ENCODE data around the gene SH3YL1. TPM values are rescaled to one million over a fixed set of nuclear protein-coding genes. Genes with fewer than 3 reads are reported as not detected.

Gene SH3YL1
- total and polyA plus RNA-seq, 2 experiments from 2014 or later: 35.6 to 45.8 TPM

DNA sequence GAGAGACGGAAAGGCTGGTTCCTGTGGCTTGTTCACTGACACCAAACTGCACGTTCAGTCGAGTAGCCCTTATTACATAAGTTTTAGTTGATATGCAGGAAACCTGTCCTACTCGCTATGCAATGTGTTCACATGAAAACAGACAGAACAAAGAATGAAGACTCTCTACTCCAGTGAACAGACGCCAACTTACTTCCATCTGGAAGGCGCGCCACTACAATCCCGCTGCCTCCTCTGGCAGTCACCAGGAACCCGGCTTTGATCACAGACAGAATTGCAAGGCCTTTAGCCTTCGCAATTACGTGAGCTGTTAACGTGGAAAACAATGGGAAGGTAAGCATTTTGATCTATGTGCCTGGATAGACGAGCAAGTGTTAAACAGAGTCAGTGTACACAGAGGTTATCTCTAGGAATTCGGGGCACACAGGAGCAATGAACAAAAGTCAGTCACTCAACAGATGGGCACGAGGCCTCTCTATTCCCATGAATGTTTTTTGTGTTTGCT lies 14.2 kb downstream of the SH3YL1 start:
- peaks cover 15% of the 10 kb centered on the region for H3K4me1 Mint-ChIP-seq
- Histone ChIP-seq H3K36me3 (ENCODE audit: insufficient read depth) (0 out of 2 replicates have a peak, but pooled peaks cover 3% of the 10 kb centered on the region), H3K9me2 (ENCODE audit: insufficient read depth) (no peaks in the 10 kb centered on the region), H3K4me2 (no peak overlapping the region), H3K4me3 (no peak overlapping the region), H4K20me1 (replicated peaks; ENCODE audit: insufficient read depth) (no peaks in the 10 kb centered on the region), H3K79me2 (replicated peaks; ENCODE audit: insufficient read depth) (no peaks in the 10 kb centered on the region), H3K27me3 (ENCODE audit: insufficient read depth) (no peaks in the 10 kb centered on the region), H2AFZ (no peak overlapping the region), H3K27ac (ENCODE audit: low read depth) (no peak overlapping the region), H3F3A (replicated peaks; ENCODE audit: low read depth) (no peaks in the 10 kb centered on the region), H3K4me1 (ENCODE audit: insufficient read depth) (peaks cover 4% of the 10 kb centered on the region; the same call in 1 of the 2 replicates)
- H3K9me3 Mint-ChIP-seq: no peaks in the 10 kb centered on the region; the same call in 2 of the 3 replicates
- DNase-seq (ENCODE audit: low spot score) (no peak), ATAC-seq (no peak)
- no peak overlapping the region for H3K4me3 Mint-ChIP-seq
- no peak overlapping the region for H3K27ac Mint-ChIP-seq
- TF ChIP-seq NANOG (IDR thresholded peaks at IDR 0.05; ENCODE audit: borderline replicate concordance) (no peak), CREB1 (CRISPR knock-in tag; IDR thresholded peaks at IDR 0.05; ENCODE audit: low read depth) (no peak), ZNF331 (CRISPR knock-in tag; IDR thresholded peaks at IDR 0.05; ENCODE audit: low read depth) (no peak), EZH2phosphoT487 (IDR thresholded peaks at IDR 0.05; ENCODE audit: unreplicated experiment) (no peak), STAT1 (IDR thresholded peaks at IDR 0.05; ENCODE audit: unreplicated experiment) (no peak), ZNF114 (CRISPR knock-in tag; IDR thresholded peaks at IDR 0.05) (no peak), POLR2AphosphoS5 (IDR thresholded peaks at IDR 0.05; ENCODE audit: low read depth) (no peak), JUNB (IDR thresholded peaks at IDR 0.05; ENCODE audit: unreplicated experiment) (no peak), EZH2 (IDR thresholded peaks at IDR 0.05; ENCODE audit: low read depth, unreplicated experiment) (no peak)
- TF ChIP-seq, protein P1, sequence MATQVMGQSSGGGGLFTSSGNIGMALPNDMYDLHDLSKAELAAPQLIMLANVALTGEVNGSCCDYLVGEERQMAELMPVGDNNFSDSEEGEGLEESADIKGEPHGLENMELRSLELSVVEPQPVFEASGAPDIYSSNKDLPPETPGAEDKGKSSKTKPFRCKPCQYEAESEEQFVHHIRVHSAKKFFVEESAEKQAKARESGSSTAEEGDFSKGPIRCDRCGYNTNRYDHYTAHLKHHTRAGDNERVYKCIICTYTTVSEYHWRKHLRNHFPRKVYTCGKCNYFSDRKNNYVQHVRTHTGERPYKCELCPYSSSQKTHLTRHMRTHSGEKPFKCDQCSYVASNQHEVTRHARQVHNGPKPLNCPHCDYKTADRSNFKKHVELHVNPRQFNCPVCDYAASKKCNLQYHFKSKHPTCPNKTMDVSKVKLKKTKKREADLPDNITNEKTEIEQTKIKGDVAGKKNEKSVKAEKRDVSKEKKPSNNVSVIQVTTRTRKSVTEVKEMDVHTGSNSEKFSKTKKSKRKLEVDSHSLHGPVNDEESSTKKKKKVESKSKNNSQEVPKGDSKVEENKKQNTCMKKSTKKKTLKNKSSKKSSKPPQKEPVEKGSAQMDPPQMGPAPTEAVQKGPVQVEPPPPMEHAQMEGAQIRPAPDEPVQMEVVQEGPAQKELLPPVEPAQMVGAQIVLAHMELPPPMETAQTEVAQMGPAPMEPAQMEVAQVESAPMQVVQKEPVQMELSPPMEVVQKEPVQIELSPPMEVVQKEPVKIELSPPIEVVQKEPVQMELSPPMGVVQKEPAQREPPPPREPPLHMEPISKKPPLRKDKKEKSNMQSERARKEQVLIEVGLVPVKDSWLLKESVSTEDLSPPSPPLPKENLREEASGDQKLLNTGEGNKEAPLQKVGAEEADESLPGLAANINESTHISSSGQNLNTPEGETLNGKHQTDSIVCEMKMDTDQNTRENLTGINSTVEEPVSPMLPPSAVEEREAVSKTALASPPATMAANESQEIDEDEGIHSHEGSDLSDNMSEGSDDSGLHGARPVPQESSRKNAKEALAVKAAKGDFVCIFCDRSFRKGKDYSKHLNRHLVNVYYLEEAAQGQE (IDR thresholded peaks at IDR 0.05; ENCODE audit: unreplicated experiment): no peak
- TF ChIP-seq, protein P2, sequence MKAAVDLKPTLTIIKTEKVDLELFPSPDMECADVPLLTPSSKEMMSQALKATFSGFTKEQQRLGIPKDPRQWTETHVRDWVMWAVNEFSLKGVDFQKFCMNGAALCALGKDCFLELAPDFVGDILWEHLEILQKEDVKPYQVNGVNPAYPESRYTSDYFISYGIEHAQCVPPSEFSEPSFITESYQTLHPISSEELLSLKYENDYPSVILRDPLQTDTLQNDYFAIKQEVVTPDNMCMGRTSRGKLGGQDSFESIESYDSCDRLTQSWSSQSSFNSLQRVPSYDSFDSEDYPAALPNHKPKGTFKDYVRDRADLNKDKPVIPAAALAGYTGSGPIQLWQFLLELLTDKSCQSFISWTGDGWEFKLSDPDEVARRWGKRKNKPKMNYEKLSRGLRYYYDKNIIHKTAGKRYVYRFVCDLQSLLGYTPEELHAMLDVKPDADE (IDR thresholded peaks at IDR 0.05): no peak
- TF ChIP-seq, protein P3, sequence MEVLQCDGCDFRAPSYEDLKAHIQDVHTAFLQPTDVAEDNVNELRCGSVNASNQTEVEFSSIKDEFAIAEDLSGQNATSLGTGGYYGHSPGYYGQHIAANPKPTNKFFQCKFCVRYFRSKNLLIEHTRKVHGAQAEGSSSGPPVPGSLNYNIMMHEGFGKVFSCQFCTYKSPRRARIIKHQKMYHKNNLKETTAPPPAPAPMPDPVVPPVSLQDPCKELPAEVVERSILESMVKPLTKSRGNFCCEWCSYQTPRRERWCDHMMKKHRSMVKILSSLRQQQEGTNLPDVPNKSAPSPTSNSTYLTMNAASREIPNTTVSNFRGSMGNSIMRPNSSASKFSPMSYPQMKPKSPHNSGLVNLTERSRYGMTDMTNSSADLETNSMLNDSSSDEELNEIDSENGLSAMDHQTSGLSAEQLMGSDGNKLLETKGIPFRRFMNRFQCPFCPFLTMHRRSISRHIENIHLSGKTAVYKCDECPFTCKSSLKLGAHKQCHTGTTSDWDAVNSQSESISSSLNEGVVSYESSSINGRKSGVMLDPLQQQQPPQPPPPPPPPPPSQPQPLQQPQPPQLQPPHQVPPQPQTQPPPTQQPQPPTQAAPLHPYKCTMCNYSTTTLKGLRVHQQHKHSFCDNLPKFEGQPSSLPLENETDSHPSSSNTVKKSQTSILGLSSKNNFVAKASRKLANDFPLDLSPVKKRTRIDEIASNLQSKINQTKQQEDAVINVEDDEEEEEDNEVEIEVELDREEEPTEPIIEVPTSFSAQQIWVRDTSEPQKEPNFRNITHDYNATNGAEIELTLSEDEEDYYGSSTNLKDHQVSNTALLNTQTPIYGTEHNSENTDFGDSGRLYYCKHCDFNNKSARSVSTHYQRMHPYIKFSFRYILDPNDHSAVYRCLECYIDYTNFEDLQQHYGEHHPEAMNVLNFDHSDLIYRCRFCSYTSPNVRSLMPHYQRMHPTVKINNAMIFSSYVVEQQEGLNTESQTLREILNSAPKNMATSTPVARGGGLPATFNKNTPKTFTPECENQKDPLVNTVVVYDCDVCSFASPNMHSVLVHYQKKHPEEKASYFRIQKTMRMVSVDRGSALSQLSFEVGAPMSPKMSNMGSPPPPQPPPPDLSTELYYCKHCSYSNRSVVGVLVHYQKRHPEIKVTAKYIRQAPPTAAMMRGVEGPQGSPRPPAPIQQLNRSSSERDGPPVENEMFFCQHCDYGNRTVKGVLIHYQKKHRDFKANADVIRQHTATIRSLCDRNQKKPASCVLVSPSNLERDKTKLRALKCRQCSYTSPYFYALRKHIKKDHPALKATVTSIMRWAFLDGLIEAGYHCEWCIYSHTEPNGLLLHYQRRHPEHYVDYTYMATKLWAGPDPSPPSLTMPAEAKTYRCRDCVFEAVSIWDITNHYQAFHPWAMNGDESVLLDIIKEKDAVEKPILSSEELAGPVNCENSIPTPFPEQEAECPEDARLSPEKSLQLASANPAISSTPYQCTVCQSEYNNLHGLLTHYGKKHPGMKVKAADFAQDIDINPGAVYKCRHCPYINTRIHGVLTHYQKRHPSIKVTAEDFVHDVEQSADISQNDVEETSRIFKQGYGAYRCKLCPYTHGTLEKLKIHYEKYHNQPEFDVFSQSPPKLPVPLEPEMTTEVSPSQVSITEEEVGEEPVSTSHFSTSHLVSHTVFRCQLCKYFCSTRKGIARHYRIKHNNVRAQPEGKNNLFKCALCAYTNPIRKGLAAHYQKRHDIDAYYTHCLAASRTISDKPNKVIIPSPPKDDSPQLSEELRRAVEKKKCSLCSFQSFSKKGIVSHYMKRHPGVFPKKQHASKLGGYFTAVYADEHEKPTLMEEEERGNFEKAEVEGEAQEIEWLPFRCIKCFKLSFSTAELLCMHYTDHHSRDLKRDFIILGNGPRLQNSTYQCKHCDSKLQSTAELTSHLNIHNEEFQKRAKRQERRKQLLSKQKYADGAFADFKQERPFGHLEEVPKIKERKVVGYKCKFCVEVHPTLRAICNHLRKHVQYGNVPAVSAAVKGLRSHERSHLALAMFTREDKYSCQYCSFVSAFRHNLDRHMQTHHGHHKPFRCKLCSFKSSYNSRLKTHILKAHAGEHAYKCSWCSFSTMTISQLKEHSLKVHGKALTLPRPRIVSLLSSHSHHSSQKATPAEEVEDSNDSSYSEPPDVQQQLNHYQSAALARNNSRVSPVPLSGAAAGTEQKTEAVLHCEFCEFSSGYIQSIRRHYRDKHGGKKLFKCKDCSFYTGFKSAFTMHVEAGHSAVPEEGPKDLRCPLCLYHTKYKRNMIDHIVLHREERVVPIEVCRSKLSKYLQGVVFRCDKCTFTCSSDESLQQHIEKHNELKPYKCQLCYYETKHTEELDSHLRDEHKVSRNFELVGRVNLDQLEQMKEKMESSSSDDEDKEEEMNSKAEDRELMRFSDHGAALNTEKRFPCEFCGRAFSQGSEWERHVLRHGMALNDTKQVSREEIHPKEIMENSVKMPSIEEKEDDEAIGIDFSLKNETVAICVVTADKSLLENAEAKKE (CRISPR knock-in tag; IDR thresholded peaks at IDR 0.05): no peak
- TF ChIP-seq, protein P4, sequence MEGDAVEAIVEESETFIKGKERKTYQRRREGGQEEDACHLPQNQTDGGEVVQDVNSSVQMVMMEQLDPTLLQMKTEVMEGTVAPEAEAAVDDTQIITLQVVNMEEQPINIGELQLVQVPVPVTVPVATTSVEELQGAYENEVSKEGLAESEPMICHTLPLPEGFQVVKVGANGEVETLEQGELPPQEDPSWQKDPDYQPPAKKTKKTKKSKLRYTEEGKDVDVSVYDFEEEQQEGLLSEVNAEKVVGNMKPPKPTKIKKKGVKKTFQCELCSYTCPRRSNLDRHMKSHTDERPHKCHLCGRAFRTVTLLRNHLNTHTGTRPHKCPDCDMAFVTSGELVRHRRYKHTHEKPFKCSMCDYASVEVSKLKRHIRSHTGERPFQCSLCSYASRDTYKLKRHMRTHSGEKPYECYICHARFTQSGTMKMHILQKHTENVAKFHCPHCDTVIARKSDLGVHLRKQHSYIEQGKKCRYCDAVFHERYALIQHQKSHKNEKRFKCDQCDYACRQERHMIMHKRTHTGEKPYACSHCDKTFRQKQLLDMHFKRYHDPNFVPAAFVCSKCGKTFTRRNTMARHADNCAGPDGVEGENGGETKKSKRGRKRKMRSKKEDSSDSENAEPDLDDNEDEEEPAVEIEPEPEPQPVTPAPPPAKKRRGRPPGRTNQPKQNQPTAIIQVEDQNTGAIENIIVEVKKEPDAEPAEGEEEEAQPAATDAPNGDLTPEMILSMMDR (conservative IDR thresholded peaks at IDR 0.05; ENCODE audit: low read depth in 2 of 2): no peak
- H3K27me3 Mint-ChIP-seq (ENCODE audit: insufficient read depth, low read depth, poor library complexity): no peaks in the 10 kb centered on the region
- peaks cover 10% of the 10 kb centered on the region; the same call in 2 of the 3 replicates for H3K36me3 Mint-ChIP-seq (ENCODE audit: low read depth)
